Lower lobe of right lung (tissue), 2 donors: ENCODE results near the gene ARPC5L. TPM values are rescaled to one million over a fixed set of nuclear protein-coding genes. Genes with fewer than 3 reads are reported as not detected.
A peak's percentile ranks its signal among the peaks of the same experiment; 100 is the strongest.

ENCODE experiments used
- ATAC-seq, 2 donors: fragments of 200-7000 bp; cut with Tn5 transposase; one replicate each; pipeline ENCODE4 v1.9.1; 2020 to 2022; ENCODE audit warnings: mild to moderate bottlenecking in 2 of 2, moderate library complexity in 2 of 2
- DNase-seq: peaks from one replicate; pipeline ENCODE4 v3.0.0-alpha.2; 2020
- H3K27ac ChIP-seq: fragments of 200-600 bp; one replicate; pipeline ENCODE4 v1.8.0; 2022
- H3K27me3 ChIP-seq: fragments of 200-600 bp; one replicate; pipeline ENCODE4 v1.8.0; 2022; ENCODE audit warnings: low read depth
- H3K36me3 ChIP-seq: fragments of 200-600 bp; one replicate; pipeline ENCODE4 v1.8.0; 2022; ENCODE audit warnings: mild to moderate bottlenecking
- H3K4me1 ChIP-seq: fragments of 200-600 bp; one replicate; pipeline ENCODE4 v1.8.0; 2022
- H3K4me3 ChIP-seq: fragments of 200-600 bp; one replicate; pipeline ENCODE4 v1.8.0; 2022; ENCODE audit warnings: mild to moderate bottlenecking
- H3K9me3 ChIP-seq: fragments of 200-600 bp; one replicate; pipeline ENCODE4 v1.8.0; 2022
- CTCF ChIP-seq: fragments of 200-600 bp; IDR thresholded peaks from one replicate; pipeline ENCODE4 v1.8.0; 2022; ENCODE audit warnings: antibody characterized with exemption, mild to moderate bottlenecking
- intact Hi-C: fragments of 100-400 bp; cut with DNase I; formaldehyde crosslinking; loops from one replicate; pipeline ENCODE4 v1.11.0; 2022
- total RNA-seq: library from RNA; stranded (reverse); fragmentation: NEBNext Ultra II Directional; extraction: Animal tissue kit (Norgen Biotek cat#: 25700); gene quantifications from one replicate; pipeline ENCODE4 v1.2.1, GENCODE V29; 2021
- donor health status: DM: no; HTN: yes; CAD: no; lungs with severe emphysema.

ARPC5L gene
- total RNA-seq, 1 donor from 2014 or later = 33.2 TPM

GRCh38 chr9:124879226-124879625 is 17.3 kb downstream of the ARPC5L start:
- no peaks in the 10 kb centered on the region for H3K4me1 ChIP-seq
- H3K27me3 ChIP-seq = no peaks in the 10 kb centered on the region
- H3K36me3 ChIP-seq = peaks cover 94% of the 10 kb centered on the region
- no peak for ATAC-seq
- intact Hi-C loops = no loop called here
- peak overlapping the region; percentile 24 for H3K27ac ChIP-seq
- H3K9me3 ChIP-seq = no peaks in the 10 kb centered on the region
- peak; percentile 43 for DNase-seq
- TF ChIP-seq CTCF = no peak
- H3K4me3 ChIP-seq = no peak overlapping the region

DNA sequence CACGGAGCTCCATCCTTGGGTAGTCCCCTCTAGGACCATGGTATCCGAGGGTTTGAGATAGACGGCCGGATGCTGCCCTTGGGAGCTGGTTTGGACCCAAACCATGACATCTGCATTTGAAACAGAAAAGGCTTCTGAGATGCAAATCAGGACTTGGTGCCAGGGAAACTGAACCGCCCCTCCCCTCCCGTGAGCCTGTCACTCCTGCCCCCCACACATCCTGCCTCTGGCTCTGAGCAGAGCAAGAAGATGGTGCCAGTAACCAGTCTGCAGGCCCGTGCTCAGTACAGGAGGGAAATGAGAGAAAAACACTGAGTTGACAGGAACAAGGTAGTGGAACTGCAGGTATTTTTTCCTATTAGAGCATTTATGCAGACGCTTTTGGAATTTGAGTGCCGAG is 18.6 kb downstream of the ARPC5L start:
- ATAC-seq = no peak
- TF ChIP-seq CTCF = no peak
- intact Hi-C loops = no loop called here
- no peaks in the 10 kb centered on the region for H3K9me3 ChIP-seq
- DNase-seq = peak; percentile 3
- no peaks in the 10 kb centered on the region for H3K27me3 ChIP-seq
- no peak overlapping the region for H3K4me3 ChIP-seq
- no peaks in the 10 kb centered on the region for H3K4me1 ChIP-seq
- H3K36me3 ChIP-seq = peaks cover 95% of the 10 kb centered on the region
- H3K27ac ChIP-seq = no peak overlapping the region

- ATAC-seq = no peak
These were observed 19.3 kb downstream of the ARPC5L start for GRCh38 chr9:124881138-124881743.

GRCh38 chr9:124882231-124882630 is 20.3 kb downstream of the ARPC5L start:
- ATAC-seq = no peak
- peaks cover 95% of the 10 kb centered on the region for H3K36me3 ChIP-seq
- H3K9me3 ChIP-seq = no peaks in the 10 kb centered on the region
- H3K4me1 ChIP-seq = no peaks in the 10 kb centered on the region
- H3K27me3 ChIP-seq = no peaks in the 10 kb centered on the region
- no peak overlapping the region for H3K27ac ChIP-seq
- intact Hi-C loops = no loop called here
- TF ChIP-seq CTCF = no peak
- H3K4me3 ChIP-seq = no peak overlapping the region
- DNase-seq = peak; percentile 39

More at GRCh38 chr9:124881138-124881743, 19.3 kb downstream of the ARPC5L start:
- no peak for TF ChIP-seq CTCF
- Histone ChIP-seq H3K4me1 (no peaks in the 10 kb centered on the region), H3K9me3 (no peaks in the 10 kb centered on the region), H3K27me3 (no peaks in the 10 kb centered on the region), H3K4me3 (no peak overlapping the region), H3K36me3 (peaks cover 95% of the 10 kb centered on the region), H3K27ac (no peak overlapping the region)
- peak; percentile 21 for DNase-seq
- intact Hi-C loops = no loop called here

- peaks cover 95% of the 10 kb centered on the region for H3K36me3 ChIP-seq
- H3K9me3 ChIP-seq = no peaks in the 10 kb centered on the region
- no peak overlapping the region for H3K4me3 ChIP-seq
- no peaks in the 10 kb centered on the region for H3K4me1 ChIP-seq
- intact Hi-C loops = no loop called here
- no peak for ATAC-seq
- H3K27me3 ChIP-seq = no peaks in the 10 kb centered on the region
- DNase-seq = no peak
- H3K27ac ChIP-seq = no peak overlapping the region
- TF ChIP-seq CTCF = no peak
These were observed 22.4 kb downstream of the ARPC5L start for GRCh38 chr9:124884376-124884775.
